ENCODE results near the gene KRTAP5-1. TPM values are rescaled to one million over a fixed set of nuclear protein-coding genes. Genes with fewer than 3 reads are reported as not detected.

Gene KRTAP5-1
- total RNA-seq, 1 experiment from 2014 or later: not detected

- Histone ChIP-seq H3K36me3 (ENCODE audit: control insufficient read depth, insufficient read depth, low read length) (no peaks in the 10 kb centered on the region), H3K9me3 (no peaks in the 10 kb centered on the region), H3K27me3 (replicated peaks; ENCODE audit: control insufficient read depth, insufficient read depth, low read length) (no peaks in the 10 kb centered on the region), H3K4me3 (ENCODE audit: low read depth, low read length) (no peak overlapping the region), H3K4me1 (peaks cover 4% of the 10 kb centered on the region; the same call in 1 of the 2 replicates)
- no peak for TF ChIP-seq CTCF (IDR thresholded peaks at IDR 0.05; ENCODE audit: insufficient read depth in 1 of 2, low read depth in 1 of 2, low read length in 1 of 2, severe bottlenecking in 1 of 2, unreplicated experiment in 1 of 2)
- Mint-ChIP-seq H3K4me1 (ENCODE audit: low read depth, unreplicated experiment) (peaks cover 6% of the 10 kb centered on the region), H3K4me3 (ENCODE audit: unreplicated experiment) (no peak overlapping the region), H3K27me3 (ENCODE audit: insufficient read depth, unreplicated experiment) (no peaks in the 10 kb centered on the region), H3K27ac (ENCODE audit: unreplicated experiment) (no peak overlapping the region), H3K9me3 (ENCODE audit: unreplicated experiment) (no peaks in the 10 kb centered on the region), H3K36me3 (ENCODE audit: insufficient read depth, unreplicated experiment) (no peaks in the 10 kb centered on the region)
- intact Hi-C loops (cut with micrococcal nuclease; ENCODE audit: unreplicated experiment): no loop called here
- ChIA-PET POLR2A (no interaction called here), CTCF (interaction anchor here (1.7 kb wide), 1 partner anchor 21 kb away, joined by 5 read pairs; no protein-coding TSS in a partner anchor)
- BruUV-seq (replicated peaks): no TSS peak
- no peak for DNase-seq
Measured at GRCh38 chr11:1567721-1568100, 17.4 kb downstream of the KRTAP5-1 start.

GRCh38 chr11:1567052-1567720 lies 17.9 kb downstream of the KRTAP5-1 start:
- H3K27ac Mint-ChIP-seq (ENCODE audit: unreplicated experiment): no peak overlapping the region
- H3K36me3 Mint-ChIP-seq (ENCODE audit: insufficient read depth, unreplicated experiment): no peaks in the 10 kb centered on the region
- Histone ChIP-seq H3K9me3 (no peaks in the 10 kb centered on the region), H3K4me3 (ENCODE audit: low read depth, low read length) (no peak overlapping the region), H3K4me1 (peaks cover 4% of the 10 kb centered on the region; the same call in 1 of the 2 replicates), H3K36me3 (ENCODE audit: control insufficient read depth, insufficient read depth, low read length) (no peaks in the 10 kb centered on the region), H3K27me3 (replicated peaks; ENCODE audit: control insufficient read depth, insufficient read depth, low read length) (no peaks in the 10 kb centered on the region)
- no peak overlapping the region for H3K4me3 Mint-ChIP-seq (ENCODE audit: unreplicated experiment)
- no TSS peak for BruUV-seq (replicated peaks)
- peaks cover 6% of the 10 kb centered on the region for H3K4me1 Mint-ChIP-seq (ENCODE audit: low read depth, unreplicated experiment)
- ChIA-PET POLR2A (no interaction called here), CTCF (interaction anchor here (1.7 kb wide), 1 partner anchor 20 kb away, joined by 5 read pairs; no protein-coding TSS in a partner anchor)
- no peaks in the 10 kb centered on the region for H3K27me3 Mint-ChIP-seq (ENCODE audit: insufficient read depth, unreplicated experiment)
- TF ChIP-seq CTCF (IDR thresholded peaks at IDR 0.05; ENCODE audit: insufficient read depth in 1 of 2, low read depth in 1 of 2, low read length in 1 of 2, severe bottlenecking in 1 of 2, unreplicated experiment in 1 of 2): no peak
- no peak for DNase-seq
- H3K9me3 Mint-ChIP-seq (ENCODE audit: unreplicated experiment): no peaks in the 10 kb centered on the region
- intact Hi-C loops (cut with micrococcal nuclease; ENCODE audit: unreplicated experiment): no loop called here

GRCh38 chr11:1566381-1567051 lies 18.6 kb downstream of the KRTAP5-1 start:
- POLR2A ChIA-PET: no interaction called here
- Histone ChIP-seq H3K4me1 (peaks cover 4% of the 10 kb centered on the region; the same call in 1 of the 2 replicates), H3K27me3 (replicated peaks; ENCODE audit: control insufficient read depth, insufficient read depth, low read length) (no peaks in the 10 kb centered on the region), H3K4me3 (ENCODE audit: low read depth, low read length) (no peak overlapping the region), H3K36me3 (ENCODE audit: control insufficient read depth, insufficient read depth, low read length) (no peaks in the 10 kb centered on the region), H3K9me3 (no peaks in the 10 kb centered on the region)
- Mint-ChIP-seq H3K4me1 (ENCODE audit: low read depth, unreplicated experiment) (peaks cover 6% of the 10 kb centered on the region), H3K36me3 (ENCODE audit: insufficient read depth, unreplicated experiment) (no peaks in the 10 kb centered on the region), H3K4me3 (ENCODE audit: unreplicated experiment) (no peak overlapping the region), H3K27me3 (ENCODE audit: insufficient read depth, unreplicated experiment) (no peaks in the 10 kb centered on the region), H3K9me3 (ENCODE audit: unreplicated experiment) (no peaks in the 10 kb centered on the region), H3K27ac (ENCODE audit: unreplicated experiment) (no peak overlapping the region)
- no peak for TF ChIP-seq CTCF (IDR thresholded peaks at IDR 0.05; ENCODE audit: insufficient read depth in 1 of 2, low read depth in 1 of 2, low read length in 1 of 2, severe bottlenecking in 1 of 2, unreplicated experiment in 1 of 2)
- no peak for DNase-seq
- BruUV-seq (replicated peaks): no TSS peak
- intact Hi-C loops (cut with micrococcal nuclease; ENCODE audit: unreplicated experiment): no loop called here
- CTCF ChIA-PET: interaction anchor here (1.7 kb wide), 1 partner anchor 20 kb away, joined by 5 read pairs; no protein-coding TSS in a partner anchor

All from Caco-2 (cell line).